Measurements from ENCODE around the gene KCNQ1OT1.

KCNQ1OT1 gene

DNA sequence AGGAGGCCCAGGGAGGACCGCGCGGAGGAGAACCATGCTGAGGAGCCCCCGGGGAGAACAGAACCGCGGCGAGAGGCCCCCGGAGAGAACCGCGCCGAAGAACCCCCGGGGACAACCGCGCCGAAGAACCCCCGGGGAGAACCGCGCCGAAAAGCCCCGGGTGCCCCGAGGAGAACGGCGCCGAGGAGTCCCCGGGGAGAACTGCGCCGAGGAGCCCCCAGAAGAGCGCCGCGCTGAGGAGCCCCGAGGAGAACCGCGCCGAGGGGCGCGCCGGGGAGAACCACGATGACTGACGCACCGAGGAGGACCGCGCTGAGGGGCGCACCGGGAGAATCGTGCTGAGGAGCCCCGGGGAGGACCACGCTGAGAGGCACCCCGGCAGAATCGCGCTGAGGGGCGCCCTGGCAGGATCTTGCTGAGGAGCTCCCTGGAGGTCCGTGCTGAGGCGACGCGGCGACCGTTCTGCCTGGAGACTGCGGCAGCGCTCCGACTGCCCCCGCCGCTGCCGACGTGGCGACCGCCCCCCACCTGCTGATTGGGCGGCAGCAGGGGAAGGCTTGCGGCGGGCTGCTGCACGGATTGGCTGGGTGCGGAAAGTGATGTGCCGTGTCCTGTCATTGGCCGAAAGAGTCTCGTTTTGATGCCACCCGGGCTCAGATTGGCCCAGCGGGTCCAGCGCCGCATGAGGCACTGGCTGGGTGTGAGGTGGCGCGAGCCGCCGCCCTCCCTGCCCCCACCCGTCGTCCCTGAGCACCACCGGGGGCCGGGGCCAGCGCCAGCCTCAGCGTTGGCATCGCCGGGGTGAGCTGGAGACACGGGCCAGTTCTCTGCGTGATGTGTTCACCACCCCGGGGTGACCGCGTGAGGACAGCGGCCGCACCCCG lies at the start of gene KCNQ1OT1:
KCNQ1OT1 (minus strand) TSS at position 464 of the 884 bp plus-strand sequence.
- peak; percentile 72 for DNase-seq

DNA sequence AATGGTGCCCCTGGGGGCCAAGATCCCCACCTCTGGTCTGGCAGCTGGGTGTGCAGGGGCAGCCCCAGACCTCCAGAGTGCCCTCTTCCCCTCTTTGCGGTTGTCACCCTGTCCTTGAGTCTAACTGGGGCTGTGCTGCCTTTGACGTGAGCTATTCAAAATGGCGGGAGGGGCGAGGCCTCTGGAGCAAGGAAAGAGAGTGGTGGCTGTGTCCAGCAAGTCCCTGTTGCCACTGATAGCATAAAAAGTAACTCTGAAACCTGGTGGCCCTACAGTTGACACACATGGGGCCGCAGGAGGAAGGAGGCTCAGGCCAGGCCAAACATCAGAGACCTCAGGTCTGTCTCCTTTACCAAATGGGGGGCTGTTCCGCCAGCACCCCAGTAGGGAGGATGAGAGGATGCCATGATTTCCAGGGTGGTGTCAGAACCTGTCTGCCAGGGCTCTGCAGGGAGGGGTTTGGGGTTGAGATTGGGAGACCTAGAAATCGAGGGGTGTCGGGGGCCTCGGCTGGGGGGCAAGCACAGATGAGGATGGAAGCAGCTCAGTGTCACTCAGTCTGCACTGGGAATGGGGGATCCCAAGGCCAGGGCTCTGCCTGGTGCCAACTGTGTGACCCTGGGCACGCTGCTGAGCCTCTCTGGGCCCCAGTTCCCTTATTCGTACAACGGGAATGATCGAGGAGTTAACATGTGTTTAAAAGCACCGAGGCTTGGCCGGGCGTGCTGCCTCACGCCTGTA lies 49.2 kb upstream of the KCNQ1OT1 start:
- DNase-seq, result no peak

GRCh38 chr11:2748061-2748813 lies 48.4 kb upstream of the KCNQ1OT1 start:
- no peak for DNase-seq

- no peak for DNase-seq
These were observed 47.6 kb upstream of the KCNQ1OT1 start for GRCh38 chr11:2747248-2748027.

DNA sequence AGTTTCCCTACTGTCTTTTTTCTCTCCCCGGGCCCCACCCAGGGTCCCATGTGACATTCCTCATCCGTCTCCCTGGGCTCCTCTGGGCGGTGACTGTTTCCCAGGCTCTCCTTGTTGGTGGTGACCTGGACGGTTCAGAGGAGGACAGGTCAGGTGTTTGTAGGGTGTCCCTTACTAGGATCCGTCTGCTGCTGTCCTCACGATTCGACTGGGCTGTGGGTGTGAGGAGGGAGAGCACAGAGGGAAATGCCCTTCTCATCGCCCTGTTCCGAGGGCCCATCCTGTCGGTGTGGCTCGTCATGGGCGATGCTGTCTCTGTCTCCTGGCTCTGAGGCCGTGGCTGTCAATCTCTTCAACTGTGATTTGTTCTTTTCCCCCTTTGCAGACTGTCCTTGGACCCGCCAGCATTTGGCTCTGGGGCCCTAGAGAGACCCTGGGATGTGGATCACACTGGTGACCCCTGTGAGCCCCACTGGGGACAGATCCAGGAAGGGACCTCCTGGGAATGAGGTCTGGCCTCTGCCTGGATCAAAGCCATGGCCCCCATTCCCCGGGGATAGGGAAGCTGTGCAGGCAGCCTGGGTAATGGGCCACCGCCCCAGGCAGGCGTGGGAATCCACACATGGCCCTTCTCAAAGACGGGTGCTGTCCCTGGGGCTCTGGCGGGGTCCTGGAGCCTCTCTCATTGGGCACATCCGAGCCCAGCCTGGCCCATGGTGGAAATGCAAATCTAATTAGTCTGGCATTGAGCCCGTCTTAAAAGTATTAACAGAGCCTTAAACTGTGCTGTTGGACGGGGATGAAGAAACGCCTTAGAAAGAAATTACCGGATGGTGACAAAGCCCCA lies 46.8 kb upstream of the KCNQ1OT1 start:
- no peak for DNase-seq

GRCh38 chr11:2745511-2745910 lies 45.7 kb upstream of the KCNQ1OT1 start:
- DNase-seq, result no peak

GRCh38 chr11:2744166-2744565 lies 44.4 kb upstream of the KCNQ1OT1 start:
- DNase-seq, result no peak

DNA sequence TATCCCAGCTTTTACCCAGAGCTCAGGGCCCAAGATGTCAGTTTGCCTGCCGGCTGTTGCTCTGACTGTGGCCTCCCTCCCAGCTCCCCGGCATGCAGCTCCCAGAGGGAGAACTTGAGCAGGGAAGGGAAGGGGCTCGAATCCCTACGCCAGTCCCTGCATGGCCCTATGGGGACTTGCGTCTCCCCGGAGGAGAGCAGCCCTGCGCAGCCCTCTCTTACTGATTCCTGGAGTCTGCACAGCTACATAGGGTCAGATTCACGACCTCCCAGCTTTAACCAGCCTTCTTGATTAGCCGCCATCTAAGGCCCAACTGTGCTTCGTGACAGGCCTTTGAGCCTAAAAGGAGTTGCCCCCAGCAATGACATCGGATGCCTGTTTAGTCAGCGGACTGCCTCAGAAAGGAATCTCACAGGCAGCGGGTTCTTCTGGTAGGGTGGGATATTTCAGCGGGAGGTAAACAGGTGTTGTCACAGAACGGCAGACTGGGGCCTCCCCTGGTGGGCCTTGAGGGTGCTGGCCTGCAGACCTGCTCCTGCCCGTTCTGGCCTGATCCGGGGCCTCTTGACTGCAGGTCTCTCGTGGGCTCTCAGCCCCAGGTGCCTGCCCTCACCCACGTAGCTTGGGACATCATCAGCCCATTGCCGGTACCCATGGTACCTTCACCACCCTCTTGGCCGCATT lies 43.8 kb upstream of the KCNQ1OT1 start:
- DNase-seq, result no peak

DNA sequence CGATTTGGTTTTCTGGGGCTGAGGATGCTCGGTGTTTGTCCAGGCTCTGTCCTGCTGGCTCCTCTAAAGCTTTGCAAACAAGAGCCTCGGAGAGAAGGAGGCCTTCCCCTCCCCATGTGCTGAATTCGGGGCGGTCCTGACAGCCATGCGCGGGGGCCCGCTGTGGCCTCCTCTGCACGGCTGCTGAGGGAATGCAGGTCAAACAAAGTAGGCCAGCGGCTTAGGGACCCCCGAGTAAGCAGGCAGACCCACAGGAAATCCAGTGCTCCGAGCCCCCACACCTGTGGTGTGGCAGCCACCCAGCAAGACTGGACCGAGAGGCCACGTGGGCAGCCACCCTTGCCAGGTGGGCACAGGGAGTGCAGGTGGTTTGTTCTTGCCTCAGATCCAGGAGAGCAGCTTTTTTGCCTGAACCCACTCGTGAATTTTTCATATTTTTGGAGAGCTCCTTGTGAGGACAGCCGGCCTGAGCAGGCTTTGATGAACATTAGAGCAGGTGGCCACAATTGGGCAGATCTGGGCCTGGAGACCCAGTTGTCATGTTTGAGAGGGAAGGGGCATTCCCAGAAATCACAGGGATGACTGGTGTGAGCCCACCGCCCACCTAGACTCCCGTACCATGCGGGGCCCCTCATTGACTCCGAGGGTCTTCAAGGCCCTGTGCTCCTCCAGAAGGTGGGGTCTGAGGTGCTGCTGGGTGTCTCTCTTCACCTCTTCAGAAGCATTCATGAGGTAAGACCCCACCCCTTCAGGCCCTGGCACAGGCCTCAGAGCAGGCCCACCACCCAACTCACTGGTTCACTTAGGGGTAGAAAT lies 43.0 kb upstream of the KCNQ1OT1 start:
- no peak for DNase-seq

- DNase-seq, result no peak
These were observed 42.4 kb upstream of the KCNQ1OT1 start for GRCh38 chr11:2742201-2742600.

DNA sequence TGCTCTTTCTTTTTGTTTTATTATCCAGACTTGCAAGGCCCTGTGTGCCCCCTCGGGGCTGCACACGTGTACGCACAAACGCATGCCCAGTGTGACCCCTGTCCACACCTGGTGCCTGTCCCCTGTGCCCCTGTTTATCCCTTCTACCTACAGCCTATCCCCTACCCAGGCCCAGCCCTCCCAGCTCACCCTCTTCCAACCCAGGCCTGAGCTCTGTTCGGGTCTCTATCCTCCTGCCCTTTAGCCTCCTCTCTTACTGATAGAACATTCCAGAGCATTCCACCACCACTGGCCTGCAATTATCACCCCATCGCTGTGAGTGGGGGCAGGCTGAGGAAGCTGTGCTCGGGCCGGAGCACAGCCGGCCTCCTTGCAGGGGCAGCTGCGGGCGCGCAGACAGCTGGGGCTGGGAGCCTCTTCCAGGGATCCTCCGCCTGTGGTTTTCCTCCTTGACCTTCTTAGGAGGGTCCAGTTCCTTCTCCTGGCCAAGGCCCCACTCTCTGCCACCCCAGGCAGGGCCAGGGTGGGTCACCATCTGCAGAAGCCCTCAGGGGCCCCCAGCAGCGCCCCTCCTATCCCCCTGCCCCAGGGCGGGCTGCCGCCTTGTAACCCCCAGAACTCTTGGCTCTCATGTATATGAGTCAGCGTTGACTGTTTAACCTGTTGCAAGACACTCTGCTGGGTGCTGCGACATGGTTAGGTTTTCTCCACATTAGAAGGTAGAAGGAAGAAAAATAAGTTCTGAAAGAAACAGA lies 41.8 kb upstream of the KCNQ1OT1 start:
- no peak for DNase-seq

- no peak for DNase-seq
These were observed 41.2 kb upstream of the KCNQ1OT1 start for GRCh38 chr11:2741006-2741376.

- DNase-seq, result no peak
These were observed 40.6 kb upstream of the KCNQ1OT1 start for GRCh38 chr11:2740275-2740940.

GRCh38 chr11:2739531-2740274 lies 39.9 kb upstream of the KCNQ1OT1 start:
- no peak for DNase-seq

- DNase-seq, result no peak
These were observed 39.0 kb upstream of the KCNQ1OT1 start for GRCh38 chr11:2738551-2739431.

DNA sequence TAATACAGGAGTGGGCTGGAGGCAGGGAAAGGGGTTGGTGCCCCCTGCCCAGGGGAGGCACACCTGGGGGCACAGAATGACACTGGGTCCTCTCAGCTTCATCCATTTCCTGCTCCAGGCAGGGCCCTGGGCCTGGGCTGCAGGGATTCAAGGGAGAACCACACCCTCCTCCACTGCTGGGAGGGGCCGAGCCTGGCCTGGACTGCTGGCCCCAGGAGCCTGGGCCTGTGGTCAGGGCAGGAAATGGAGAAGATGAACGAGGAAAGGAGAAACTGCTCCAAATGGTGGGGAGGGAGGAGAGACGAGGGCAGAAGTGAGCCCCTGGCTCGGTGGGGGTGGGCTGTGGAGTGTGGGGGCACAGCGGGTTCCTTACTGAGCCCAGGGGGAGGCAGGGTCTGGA lies 38.1 kb upstream of the KCNQ1OT1 start:
- no peak for DNase-seq

- no peak for DNase-seq
These were observed 37.4 kb upstream of the KCNQ1OT1 start for GRCh38 chr11:2737226-2737590.
